ENCODE results near the gene ELMO1.

- TF ChIP-seq CTCF (conservative IDR thresholded peaks at IDR 0.05; ENCODE audit: low read depth, low read length) (no peak), EZH2 (IDR thresholded peaks at IDR 0.05; ENCODE audit: borderline replicate concordance, low read depth, low read length, poor library complexity, severe bottlenecking) (no peak)
These were observed 484.4 kb downstream of the ELMO1 start for GRCh38 chr7:36964297-36964696.

All from A673 (cell line).